ENCODE data around the gene PRRX2.

Gene PRRX2

DNA sequence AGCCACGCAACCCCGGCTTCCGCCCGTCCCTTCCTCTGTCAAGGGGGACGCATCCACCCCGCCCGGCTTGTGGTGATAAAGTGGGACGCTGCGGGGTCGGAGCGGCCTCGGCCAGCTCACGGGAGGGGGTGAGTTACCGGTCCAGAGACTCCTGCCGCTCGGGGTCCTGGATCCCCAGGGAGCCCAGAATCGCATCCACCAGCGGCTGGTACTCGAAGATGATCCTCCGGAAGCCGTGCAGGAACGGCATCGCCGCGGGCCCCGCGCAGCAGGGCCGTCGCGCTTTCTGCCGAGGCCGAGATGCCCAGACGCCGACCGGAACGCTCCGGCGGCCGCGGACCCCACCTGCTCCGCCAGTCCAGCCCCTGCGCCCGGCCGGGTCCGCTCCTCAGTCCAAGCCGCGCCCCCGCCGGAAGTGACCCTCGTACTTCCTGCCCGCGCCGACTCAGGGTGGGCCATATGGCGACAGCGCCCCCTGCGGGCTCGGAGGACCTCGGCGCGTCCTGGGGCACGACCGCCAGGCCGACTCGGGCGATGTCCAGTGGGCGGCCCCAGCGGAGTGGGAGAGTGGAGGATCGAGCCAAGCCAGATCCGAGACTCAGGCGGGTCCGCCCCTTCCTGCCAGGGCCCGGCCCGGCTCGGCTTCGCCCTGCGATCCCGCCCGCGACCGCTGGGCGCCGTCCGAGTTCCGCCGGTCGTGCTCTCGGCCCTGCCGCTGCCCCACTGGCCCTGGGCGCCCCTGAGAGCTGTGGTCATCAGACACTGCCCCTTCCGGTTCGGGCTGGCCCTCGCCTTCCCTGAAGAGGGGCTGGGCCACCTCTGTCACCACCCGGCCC, 23.5 kb upstream of the PRRX2 start, which contains the start of gene ASB6:
ASB6 (minus strand) TSS at position 402 of the 836 bp plus-strand sequence; CDS start at position 250, 152 bp downstream.
- peak; percentile 90 for DNase-seq (ENCODE audit: low read depth)
- peak within 1 kb of the TSS; percentile 94 for H3K4me3 ChIP-seq (ENCODE audit: low read depth, low read length)
- TF ChIP-seq, protein P1, sequence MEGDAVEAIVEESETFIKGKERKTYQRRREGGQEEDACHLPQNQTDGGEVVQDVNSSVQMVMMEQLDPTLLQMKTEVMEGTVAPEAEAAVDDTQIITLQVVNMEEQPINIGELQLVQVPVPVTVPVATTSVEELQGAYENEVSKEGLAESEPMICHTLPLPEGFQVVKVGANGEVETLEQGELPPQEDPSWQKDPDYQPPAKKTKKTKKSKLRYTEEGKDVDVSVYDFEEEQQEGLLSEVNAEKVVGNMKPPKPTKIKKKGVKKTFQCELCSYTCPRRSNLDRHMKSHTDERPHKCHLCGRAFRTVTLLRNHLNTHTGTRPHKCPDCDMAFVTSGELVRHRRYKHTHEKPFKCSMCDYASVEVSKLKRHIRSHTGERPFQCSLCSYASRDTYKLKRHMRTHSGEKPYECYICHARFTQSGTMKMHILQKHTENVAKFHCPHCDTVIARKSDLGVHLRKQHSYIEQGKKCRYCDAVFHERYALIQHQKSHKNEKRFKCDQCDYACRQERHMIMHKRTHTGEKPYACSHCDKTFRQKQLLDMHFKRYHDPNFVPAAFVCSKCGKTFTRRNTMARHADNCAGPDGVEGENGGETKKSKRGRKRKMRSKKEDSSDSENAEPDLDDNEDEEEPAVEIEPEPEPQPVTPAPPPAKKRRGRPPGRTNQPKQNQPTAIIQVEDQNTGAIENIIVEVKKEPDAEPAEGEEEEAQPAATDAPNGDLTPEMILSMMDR (IDR thresholded peaks at IDR 0.05; ENCODE audit: control insufficient read depth, extremely low read depth, insufficient read depth): peak; percentile 86

- TF ChIP-seq, protein P1 (IDR thresholded peaks at IDR 0.05; ENCODE audit: control insufficient read depth, extremely low read depth, insufficient read depth): no peak
- no peak for DNase-seq (ENCODE audit: low read depth)
- no peak overlapping the region for H3K4me3 ChIP-seq (ENCODE audit: low read depth, low read length)
These were observed 21.7 kb upstream of the PRRX2 start for GRCh38 chr9:129643706-129644105.

GRCh38 chr9:129644365-129644764, 21.1 kb upstream of the PRRX2 start:
- DNase-seq (ENCODE audit: low read depth): no peak
- TF ChIP-seq, protein P1 (IDR thresholded peaks at IDR 0.05; ENCODE audit: control insufficient read depth, extremely low read depth, insufficient read depth): no peak
- H3K4me3 ChIP-seq (ENCODE audit: low read depth, low read length): no peak overlapping the region

DNA sequence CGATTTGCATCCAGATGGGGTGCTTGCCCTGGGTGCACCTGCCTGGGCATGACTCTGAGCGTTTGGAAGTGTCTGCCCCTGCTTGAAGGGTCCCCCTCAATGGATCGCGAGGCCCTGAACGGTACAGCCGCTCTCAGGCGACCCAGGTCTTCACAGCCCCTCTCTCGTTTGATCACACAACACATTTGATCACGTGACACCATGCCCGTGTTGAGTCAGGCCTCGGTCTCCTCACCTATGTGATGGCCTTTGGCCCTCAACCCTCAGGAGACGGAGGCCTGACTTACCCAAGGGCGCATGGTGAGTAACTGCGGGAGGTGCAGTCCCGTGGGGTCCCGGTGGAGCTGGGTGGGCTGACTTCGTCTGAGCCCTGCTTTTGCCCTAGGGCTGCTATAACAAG, 20.5 kb upstream of the PRRX2 start:
- TF ChIP-seq, protein P1 (IDR thresholded peaks at IDR 0.05; ENCODE audit: control insufficient read depth, extremely low read depth, insufficient read depth): no peak
- no peak overlapping the region for H3K4me3 ChIP-seq (ENCODE audit: low read depth, low read length)
- DNase-seq (ENCODE audit: low read depth): no peak

GRCh38 chr9:129646252-129646651, 19.2 kb upstream of the PRRX2 start:
- TF ChIP-seq, protein P1 (IDR thresholded peaks at IDR 0.05; ENCODE audit: control insufficient read depth, extremely low read depth, insufficient read depth): no peak
- H3K4me3 ChIP-seq (ENCODE audit: low read depth, low read length): no peak overlapping the region
- DNase-seq (ENCODE audit: low read depth): no peak

DNA sequence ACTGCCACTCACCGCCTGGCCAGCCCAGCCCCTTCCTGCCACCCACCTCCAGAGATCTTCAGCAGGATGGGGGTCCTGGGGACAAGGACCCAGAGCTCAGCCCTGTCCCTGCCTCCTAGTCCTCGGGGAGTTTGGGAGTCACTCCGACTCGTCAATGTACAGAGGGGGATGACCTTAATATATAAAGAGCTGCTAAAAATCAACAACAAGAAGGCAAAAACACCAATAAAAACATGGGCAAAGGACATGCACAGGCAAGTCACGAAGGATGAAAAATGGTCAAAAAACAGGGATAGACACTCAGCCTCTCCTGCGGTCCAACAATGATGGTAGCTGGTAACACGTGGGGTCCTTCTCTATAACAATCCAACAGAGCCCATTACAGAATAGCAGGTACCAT, 18.8 kb upstream of the PRRX2 start:
- H3K4me3 ChIP-seq (ENCODE audit: low read depth, low read length): no peak overlapping the region
- TF ChIP-seq, protein P1 (IDR thresholded peaks at IDR 0.05; ENCODE audit: control insufficient read depth, extremely low read depth, insufficient read depth): no peak
- no peak for DNase-seq (ENCODE audit: low read depth)

Data from LNCaP clone FGC (cell line).